Kidney epithelial cell (primary cell): Measurements from ENCODE around the gene CACNA1D. TPM values are rescaled to one million over a fixed set of nuclear protein-coding genes. Genes with fewer than 3 reads are reported as not detected.

ENCODE experiments used
- DNase-seq: peaks from one replicate; pipeline ENCODE4 v3.0.0-alpha.2; 2010; ENCODE audit warnings: low read depth
- H3K27me3 ChIP-seq: 2 replicates; pipeline ENCODE4 v1.6.0; 2011; ENCODE audit warnings: low read length; ENCODE audit not compliant: control insufficient read depth, insufficient read depth
- H3K36me3 ChIP-seq: 2 replicates; pipeline ENCODE4 v1.5.1; 2011; ENCODE audit warnings: low read length; ENCODE audit not compliant: control insufficient read depth, insufficient read depth
- H3K4me3 ChIP-seq: 2 replicates; pipeline ENCODE4 v1.5.1; 2011; ENCODE audit warnings: low read depth, mild to moderate bottlenecking, control low read depth, low read length
- CTCF ChIP-seq: IDR thresholded peaks from 2 replicates; pipeline ENCODE4 v1.5.1; 2011; ENCODE audit warnings: mild to moderate bottlenecking, moderate library complexity, low read length, control low read depth, inconsistent platforms; ENCODE audit not compliant: insufficient read depth, poor library complexity, severe bottlenecking
- total RNA-seq: library from RNA; depleted of rRNA; stranded (reverse); fragments of >200 nt; gene quantifications from 2 replicates; pipeline ENCODE4 v1.2.3, GENCODE V29; 2015

CACNA1D gene
- total RNA-seq, 1 donor from 2014 or later = 0.21 TPM

DNA sequence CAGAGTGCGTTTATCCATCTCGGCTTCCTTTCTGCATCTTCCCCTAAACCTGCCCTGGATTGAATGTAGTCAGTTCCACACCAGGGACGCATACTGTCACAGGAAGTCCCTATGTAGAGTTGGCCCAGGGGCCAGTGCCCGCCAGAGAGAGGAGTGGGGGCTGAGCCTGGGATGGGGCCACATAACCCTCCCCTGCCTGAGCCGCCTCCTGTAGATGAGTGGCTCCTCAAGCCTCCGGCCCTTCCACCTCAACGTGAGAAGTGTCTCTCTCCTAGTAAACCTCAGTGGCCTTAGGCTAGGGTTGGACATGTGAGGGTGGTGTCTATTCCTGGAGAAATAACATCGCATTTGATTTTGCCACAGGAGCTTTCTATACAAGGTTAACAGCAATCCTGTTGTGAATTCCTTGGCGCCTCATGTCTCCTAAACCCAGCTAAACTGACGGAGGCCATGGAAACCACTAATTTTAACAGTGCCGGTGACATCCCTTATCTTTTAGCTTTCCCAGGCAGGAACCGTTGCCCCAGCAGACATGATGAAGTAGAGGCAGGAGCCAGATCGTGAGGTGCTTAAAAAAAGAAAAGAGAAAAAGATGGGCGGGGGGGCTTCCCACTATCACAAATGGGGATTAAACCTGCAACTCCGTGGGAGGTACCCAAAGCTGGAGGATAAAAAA lies 180.7 kb downstream of the CACNA1D start:
- TF ChIP-seq CTCF = no peak
- DNase-seq = no peak
- Histone ChIP-seq H3K27me3 (no peaks in the 10 kb centered on the region), H3K4me3 (no peak overlapping the region), H3K36me3 (no peaks in the 10 kb centered on the region)

- H3K4me3 ChIP-seq = no peak overlapping the region
- no peak for TF ChIP-seq CTCF
- H3K36me3 ChIP-seq = no peaks in the 10 kb centered on the region
- H3K27me3 ChIP-seq = no peaks in the 10 kb centered on the region
- DNase-seq = no peak
Observed at GRCh38 chr3:53675942-53676341, 181.5 kb downstream of the CACNA1D start.

- peak; percentile 34 for TF ChIP-seq CTCF
- H3K4me3 ChIP-seq = no peak overlapping the region
- H3K27me3 ChIP-seq = no peaks in the 10 kb centered on the region
- no peaks in the 10 kb centered on the region for H3K36me3 ChIP-seq
- DNase-seq = no peak
Observed at GRCh38 chr3:53677413-53677812, 183.0 kb downstream of the CACNA1D start.

DNA sequence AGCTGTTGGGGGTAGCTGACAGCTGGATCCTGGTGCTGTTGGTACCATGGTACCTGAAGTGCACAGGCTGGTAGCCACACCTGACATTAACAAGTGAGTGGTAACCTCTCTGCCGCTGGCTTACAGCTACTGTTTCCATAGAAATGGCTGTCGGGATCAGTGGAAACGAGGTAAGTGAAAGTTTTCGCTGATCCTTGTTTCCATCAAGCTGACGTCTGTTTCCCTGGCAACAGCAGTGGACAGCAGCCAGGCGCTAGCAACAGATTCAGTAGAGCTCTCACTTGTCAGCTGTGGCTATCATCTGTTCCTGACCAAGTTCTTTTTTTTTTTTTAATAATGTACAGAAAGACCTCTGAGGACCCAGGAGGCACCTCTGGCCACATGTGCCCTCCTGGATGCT lies 185.6 kb downstream of the CACNA1D start:
- Histone ChIP-seq H3K4me3 (no peak overlapping the region), H3K36me3 (no peaks in the 10 kb centered on the region), H3K27me3 (no peaks in the 10 kb centered on the region)
- TF ChIP-seq CTCF = no peak
- DNase-seq = peak; percentile 5

GRCh38 chr3:53682807-53683206 lies 188.4 kb downstream of the CACNA1D start:
- H3K27me3 ChIP-seq = no peaks in the 10 kb centered on the region
- no peaks in the 10 kb centered on the region for H3K36me3 ChIP-seq
- DNase-seq = no peak
- no peak overlapping the region for H3K4me3 ChIP-seq
- TF ChIP-seq CTCF = no peak

GRCh38 chr3:53688066-53688465 lies 193.7 kb downstream of the CACNA1D start:
- no peak for TF ChIP-seq CTCF
- H3K27me3 ChIP-seq = no peaks in the 10 kb centered on the region

More at GRCh38 chr3:53688066-53688465, 193.7 kb downstream of the CACNA1D start:
- no peaks in the 10 kb centered on the region for H3K36me3 ChIP-seq
- DNase-seq = no peak
- no peak overlapping the region for H3K4me3 ChIP-seq
